ENCODE measurements around the gene MYBPC2.

DNA sequence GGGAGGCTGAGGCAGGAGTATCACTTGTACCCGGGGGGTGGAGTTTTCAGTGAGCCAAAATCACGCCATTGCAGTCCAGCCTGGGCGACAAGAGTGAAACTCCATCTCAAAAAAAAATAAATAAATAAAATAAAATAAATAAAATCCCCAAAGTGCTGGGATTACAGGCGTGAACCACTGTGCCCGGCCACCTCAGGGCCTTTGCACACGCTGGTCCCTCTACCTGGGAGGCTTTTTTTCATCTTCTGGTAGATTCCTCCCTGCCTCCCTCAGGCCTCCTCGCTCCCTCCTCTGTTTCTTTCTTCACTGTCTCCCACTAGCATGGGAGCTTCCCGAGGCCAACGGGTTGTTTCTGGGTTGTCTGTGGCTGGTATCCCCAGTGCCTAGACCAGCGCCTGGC lies 15.1 kb downstream of the MYBPC2 start:
- no peak for TF ChIP-seq POLR2A (IDR thresholded peaks at IDR 0.05; ENCODE audit: low read depth, low read length)
- TF ChIP-seq, protein P1, sequence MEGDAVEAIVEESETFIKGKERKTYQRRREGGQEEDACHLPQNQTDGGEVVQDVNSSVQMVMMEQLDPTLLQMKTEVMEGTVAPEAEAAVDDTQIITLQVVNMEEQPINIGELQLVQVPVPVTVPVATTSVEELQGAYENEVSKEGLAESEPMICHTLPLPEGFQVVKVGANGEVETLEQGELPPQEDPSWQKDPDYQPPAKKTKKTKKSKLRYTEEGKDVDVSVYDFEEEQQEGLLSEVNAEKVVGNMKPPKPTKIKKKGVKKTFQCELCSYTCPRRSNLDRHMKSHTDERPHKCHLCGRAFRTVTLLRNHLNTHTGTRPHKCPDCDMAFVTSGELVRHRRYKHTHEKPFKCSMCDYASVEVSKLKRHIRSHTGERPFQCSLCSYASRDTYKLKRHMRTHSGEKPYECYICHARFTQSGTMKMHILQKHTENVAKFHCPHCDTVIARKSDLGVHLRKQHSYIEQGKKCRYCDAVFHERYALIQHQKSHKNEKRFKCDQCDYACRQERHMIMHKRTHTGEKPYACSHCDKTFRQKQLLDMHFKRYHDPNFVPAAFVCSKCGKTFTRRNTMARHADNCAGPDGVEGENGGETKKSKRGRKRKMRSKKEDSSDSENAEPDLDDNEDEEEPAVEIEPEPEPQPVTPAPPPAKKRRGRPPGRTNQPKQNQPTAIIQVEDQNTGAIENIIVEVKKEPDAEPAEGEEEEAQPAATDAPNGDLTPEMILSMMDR (conservative IDR thresholded peaks at IDR 0.05; ENCODE audit: low read depth, low read length), result no peak
- no peak for TF ChIP-seq RAD21 (IDR thresholded peaks at IDR 0.05; ENCODE audit: low read length)
- no peak for TF ChIP-seq CEBPB (IDR thresholded peaks at IDR 0.05; ENCODE audit: low read depth, low read length)
- no peak for TF ChIP-seq RCOR1 (IDR thresholded peaks at IDR 0.05; ENCODE audit: insufficient replicate concordance, low read length)
- TF ChIP-seq, protein P2, sequence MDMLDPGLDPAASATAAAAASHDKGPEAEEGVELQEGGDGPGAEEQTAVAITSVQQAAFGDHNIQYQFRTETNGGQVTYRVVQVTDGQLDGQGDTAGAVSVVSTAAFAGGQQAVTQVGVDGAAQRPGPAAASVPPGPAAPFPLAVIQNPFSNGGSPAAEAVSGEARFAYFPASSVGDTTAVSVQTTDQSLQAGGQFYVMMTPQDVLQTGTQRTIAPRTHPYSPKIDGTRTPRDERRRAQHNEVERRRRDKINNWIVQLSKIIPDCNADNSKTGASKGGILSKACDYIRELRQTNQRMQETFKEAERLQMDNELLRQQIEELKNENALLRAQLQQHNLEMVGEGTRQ (IDR thresholded peaks at IDR 0.05; ENCODE audit: low read depth, low read length), result no peak
- no peak for TF ChIP-seq MAFK (IDR thresholded peaks at IDR 0.05; ENCODE audit: low read depth, low read length)
- no peak for TF ChIP-seq CHD1 (IDR thresholded peaks at IDR 0.05; ENCODE audit: low read depth, low read length)
- TF ChIP-seq SMC3 (IDR thresholded peaks at IDR 0.05; ENCODE audit: low read depth, low read length), result no peak
- no peak for TF ChIP-seq RFX5 (IDR thresholded peaks at IDR 0.05; ENCODE audit: low read depth, low read length)
- no peak for TF ChIP-seq MXI1 (IDR thresholded peaks at IDR 0.05; ENCODE audit: borderline replicate concordance, low read depth, low read length)
- no peak for TF ChIP-seq NFE2L2 (IDR thresholded peaks at IDR 0.05; ENCODE audit: low read depth, low read length)
